Measurements from ENCODE around the gene HOXB1. TPM values are rescaled to one million over a fixed set of nuclear protein-coding genes. Genes with fewer than 3 reads are reported as not detected.

Gene HOXB1
- total and polyA plus RNA-seq, 8 donors = 0.28 TPM; not detected in 7

DNA sequence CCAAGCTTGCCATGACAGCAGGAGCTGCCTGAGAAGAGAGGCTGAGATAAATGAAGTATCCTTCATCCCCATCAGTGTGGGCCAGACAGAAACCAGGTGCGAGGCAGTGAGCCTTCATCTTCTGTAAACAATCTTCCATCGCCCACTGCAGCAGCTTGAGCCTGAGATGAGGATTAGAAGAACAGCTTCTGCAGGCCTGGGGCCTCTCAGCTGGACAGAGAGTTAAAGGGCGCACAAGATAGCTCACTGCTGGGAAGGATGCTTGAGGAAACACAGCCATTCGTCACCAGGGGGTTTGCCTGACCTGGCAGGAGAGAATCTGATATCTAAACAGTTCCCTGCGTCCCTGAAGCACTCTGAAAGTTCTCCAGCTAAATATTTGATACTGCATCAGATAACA is 27.1 kb downstream of the HOXB1 start:
- Histone ChIP-seq H3K9me3 (no peaks in the 10 kb centered on the region), H3K4me1 (peaks cover 0 to 32% (median 10%) of the 10 kb centered on the region in 4 donors), H3K36me3 (no peaks in the 10 kb centered on the region), H3K27ac (no peak overlapping the region), H3K4me3 (no peak overlapping the region), H3K27me3 (peaks cover 0 to 32% (median 0%) of the 10 kb centered on the region in 3 donors)
- intact Hi-C loops (cut with DNase I; ENCODE audit: low total_unique reads) = no loop called here
- no peak for TF ChIP-seq POLR2AphosphoS5 (IDR thresholded peaks at IDR 0.05)
- TF ChIP-seq, protein P1, sequence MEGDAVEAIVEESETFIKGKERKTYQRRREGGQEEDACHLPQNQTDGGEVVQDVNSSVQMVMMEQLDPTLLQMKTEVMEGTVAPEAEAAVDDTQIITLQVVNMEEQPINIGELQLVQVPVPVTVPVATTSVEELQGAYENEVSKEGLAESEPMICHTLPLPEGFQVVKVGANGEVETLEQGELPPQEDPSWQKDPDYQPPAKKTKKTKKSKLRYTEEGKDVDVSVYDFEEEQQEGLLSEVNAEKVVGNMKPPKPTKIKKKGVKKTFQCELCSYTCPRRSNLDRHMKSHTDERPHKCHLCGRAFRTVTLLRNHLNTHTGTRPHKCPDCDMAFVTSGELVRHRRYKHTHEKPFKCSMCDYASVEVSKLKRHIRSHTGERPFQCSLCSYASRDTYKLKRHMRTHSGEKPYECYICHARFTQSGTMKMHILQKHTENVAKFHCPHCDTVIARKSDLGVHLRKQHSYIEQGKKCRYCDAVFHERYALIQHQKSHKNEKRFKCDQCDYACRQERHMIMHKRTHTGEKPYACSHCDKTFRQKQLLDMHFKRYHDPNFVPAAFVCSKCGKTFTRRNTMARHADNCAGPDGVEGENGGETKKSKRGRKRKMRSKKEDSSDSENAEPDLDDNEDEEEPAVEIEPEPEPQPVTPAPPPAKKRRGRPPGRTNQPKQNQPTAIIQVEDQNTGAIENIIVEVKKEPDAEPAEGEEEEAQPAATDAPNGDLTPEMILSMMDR (IDR thresholded peaks at IDR 0.05) = no peak
- no peak for TF ChIP-seq EP300 (IDR thresholded peaks at IDR 0.05)
- no peak for TF ChIP-seq POLR2A (IDR thresholded peaks at IDR 0.05)
- peak in 1 of 2 donors; percentile 62 for DNase-seq
- WGBS, 5 donors = 56 to 72% (median 66%) methylated on average over 5 of the region's 5 CpGs

DNA sequence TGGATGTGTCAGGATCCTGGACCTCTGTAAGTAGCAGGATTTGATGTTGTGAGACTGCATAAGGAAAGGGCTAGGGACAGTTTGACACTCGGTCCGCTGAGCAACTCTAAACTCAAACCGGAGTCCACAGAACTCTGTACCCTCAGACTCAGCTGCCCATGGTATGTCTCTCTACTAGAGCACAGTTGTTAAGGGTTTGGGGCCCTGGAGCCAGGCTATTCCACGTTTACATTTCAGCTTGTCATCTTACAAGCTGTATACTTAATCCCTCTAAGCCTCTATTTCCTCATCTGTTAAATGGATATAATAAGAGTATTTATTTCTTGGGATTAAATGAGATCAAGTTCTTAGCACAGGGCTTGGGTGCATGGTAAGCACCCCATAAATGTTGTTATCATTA is 27.9 kb downstream of the HOXB1 start:
- peaks cover 0 to 25% (median 0%) of the 10 kb centered on the region in 3 donors for H3K27me3 ChIP-seq
- 73 to 83% (median 77%) methylated on average over 4 of the region's 4 CpGs for WGBS, 5 donors
- no peak for DNase-seq
- intact Hi-C loops (cut with DNase I; ENCODE audit: low total_unique reads) = no loop called here
- TF ChIP-seq, protein P1 (IDR thresholded peaks at IDR 0.05) = no peak
- no peak for TF ChIP-seq POLR2A (IDR thresholded peaks at IDR 0.05)
- TF ChIP-seq EP300 (IDR thresholded peaks at IDR 0.05) = no peak
- no peak for TF ChIP-seq POLR2AphosphoS5 (IDR thresholded peaks at IDR 0.05)
- peaks cover 0 to 32% (median 10%) of the 10 kb centered on the region in 4 donors for H3K4me1 ChIP-seq
- no peaks in the 10 kb centered on the region for H3K9me3 ChIP-seq
- H3K27ac ChIP-seq = no peak overlapping the region
- no peak overlapping the region for H3K4me3 ChIP-seq
- H3K36me3 ChIP-seq = no peaks in the 10 kb centered on the region

DNA sequence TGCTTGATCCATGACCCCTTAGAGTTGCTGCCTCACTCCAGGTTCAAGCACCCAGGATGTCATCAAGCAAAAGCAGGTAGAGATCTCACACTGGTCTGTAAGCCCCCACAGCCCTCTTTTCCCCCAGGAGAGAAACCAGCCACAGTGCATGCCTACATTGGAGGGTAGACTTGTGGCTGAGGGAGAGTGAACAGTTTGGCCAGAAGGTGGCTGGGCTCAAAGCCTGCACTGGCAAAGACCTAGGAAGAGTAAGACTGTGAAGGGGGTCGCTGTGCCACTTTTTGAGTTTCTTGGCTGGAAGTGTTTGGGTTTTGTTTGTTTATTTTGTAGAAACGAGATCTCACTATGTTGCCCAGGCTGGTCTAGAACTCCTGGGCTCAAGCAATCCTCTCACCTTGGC is 28.5 kb downstream of the HOXB1 start:
- TF ChIP-seq POLR2A (IDR thresholded peaks at IDR 0.05) = no peak
- TF ChIP-seq EP300 (IDR thresholded peaks at IDR 0.05) = no peak
- TF ChIP-seq, protein P1 (IDR thresholded peaks at IDR 0.05) = no peak
- no peak for TF ChIP-seq POLR2AphosphoS5 (IDR thresholded peaks at IDR 0.05)
- Histone ChIP-seq H3K27ac (no peak overlapping the region), H3K4me1 (peaks cover 0 to 32% (median 10%) of the 10 kb centered on the region in 4 donors), H3K4me3 (no peak overlapping the region), H3K27me3 (peaks cover 0 to 28% (median 0%) of the 10 kb centered on the region in 3 donors), H3K36me3 (no peaks in the 10 kb centered on the region), H3K9me3 (no peaks in the 10 kb centered on the region)
- no peak for DNase-seq
- intact Hi-C loops (cut with DNase I; ENCODE audit: low total_unique reads) = no loop called here
- WGBS, 5 donors = 70 to 80% (median 77%) methylated on average over 2 of the region's 2 CpGs

DNA sequence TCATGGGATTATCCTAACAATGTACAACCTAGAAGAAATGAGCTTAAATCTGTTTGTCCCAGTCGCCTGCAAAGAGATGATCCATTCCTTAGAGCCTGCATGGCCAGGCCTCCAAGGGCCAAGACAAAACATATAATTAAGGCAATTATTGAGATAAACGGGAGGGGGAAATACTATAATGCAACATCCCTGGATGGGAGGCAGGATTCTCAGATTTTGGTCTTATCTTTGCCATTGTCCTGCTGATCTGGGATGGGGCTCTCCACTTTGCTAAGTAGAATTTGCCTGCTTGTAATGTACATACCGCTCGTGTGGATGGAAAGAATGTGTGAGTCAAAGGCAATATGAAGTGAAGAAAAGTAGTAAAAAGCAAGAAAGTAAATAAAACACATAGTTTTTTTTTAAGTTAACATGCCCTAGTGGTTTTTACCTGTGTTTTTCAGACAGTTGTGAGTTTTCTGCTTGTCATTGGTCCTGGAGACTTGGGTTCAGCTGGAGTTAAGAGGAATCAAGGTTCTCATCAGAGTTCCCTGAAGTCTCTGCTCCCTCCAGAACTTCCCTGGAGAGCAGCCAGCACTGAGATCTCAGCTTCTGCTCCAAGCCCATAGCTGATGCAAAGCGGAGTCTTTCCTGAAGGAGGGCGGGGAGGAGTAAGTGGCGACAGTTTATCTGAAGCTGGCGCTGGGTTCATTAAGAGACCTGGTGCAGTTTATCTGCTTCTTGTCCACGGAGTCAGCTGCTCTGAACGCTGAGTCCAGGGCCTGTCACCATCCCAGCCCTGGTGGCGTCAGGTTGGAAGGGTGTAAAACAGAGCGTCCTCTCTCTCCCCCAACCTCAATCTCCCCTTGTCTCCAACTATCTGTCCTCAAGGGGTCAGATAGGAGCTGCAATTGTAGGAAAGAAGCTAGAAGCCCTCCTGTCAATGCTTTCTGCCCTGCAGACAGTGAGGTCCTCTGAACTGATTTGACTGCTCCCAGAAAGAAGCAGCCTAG is 30.1 kb downstream of the HOXB1 start:
- no peaks in the 10 kb centered on the region for H3K36me3 ChIP-seq
- peaks cover 0 to 26% (median 0%) of the 10 kb centered on the region in 3 donors for H3K27me3 ChIP-seq
- peak overlapping the region in 1 of 5 donors; percentile 21 for H3K27ac ChIP-seq
- TF ChIP-seq EP300 (IDR thresholded peaks at IDR 0.05) (no peak), POLR2AphosphoS5 (IDR thresholded peaks at IDR 0.05) (no peak), POLR2A (IDR thresholded peaks at IDR 0.05) (no peak)
- TF ChIP-seq, protein P1 (IDR thresholded peaks at IDR 0.05) = no peak
- intact Hi-C loops (cut with DNase I; ENCODE audit: low total_unique reads) = no loop called here
- H3K4me3 ChIP-seq = no peak overlapping the region
- H3K4me1 ChIP-seq = peaks cover 0 to 26% (median 7%) of the 10 kb centered on the region in 4 donors
- WGBS, 5 donors = 44 to 55% (median 48%) methylated on average over 12 of the region's 12 CpGs
- H3K9me3 ChIP-seq = no peaks in the 10 kb centered on the region
- peak in 1 of 2 donors; percentile 82 for DNase-seq
